Mammary epithelial cell (primary cell): Measurements from ENCODE around the gene IKBKG.

ENCODE experiments used
- CTCF ChIP-seq, 2 donors: IDR thresholded peaks in 1 of 2; conservative IDR thresholded peaks in 1 of 2; 2 replicates each; pipeline ENCODE4 v1.5.1; 2011 to 2012; ENCODE audit warnings: inconsistent platforms in 2 of 2, low read length in 2 of 2, mild to moderate bottlenecking in 2 of 2, control low read depth in 1 of 2, low read depth in 1 of 2; ENCODE audit not compliant: insufficient read depth in 1 of 2; ENCODE audit errors: extremely low read depth in 1 of 2
- EZH2 ChIP-seq: IDR thresholded peaks from 2 replicates; pipeline ENCODE4 v1.6.1; 2012; ENCODE audit warnings: low read length, inconsistent platforms, borderline replicate concordance

GRCh38 chrX:154545673-154546274 lies 1.6 kb upstream of the IKBKG start:
- no peak for TF ChIP-seq EZH2
- no peak for TF ChIP-seq CTCF (conservative IDR thresholded peaks at IDR 0.05 in 1 of 2, IDR thresholded peaks at IDR 0.05 in 1 of 2; ENCODE audit: extremely low read depth in 1 of 2, insufficient read depth in 1 of 2, low read depth in 1 of 2, low read length in 2 of 2)
